HCT116 (cell line): ENCODE results near the gene TYR.
"Not testable (repeated sequence)": the region's sequence is repeated elsewhere in the genome, so short reads cannot be mapped to it uniquely, and the experiment has no call there.

Experiments used
- CEBPB ChIP-seq: IDR thresholded peaks from 2 replicates; pipeline ENCODE4 v1.6.1; 2012; ENCODE audit warnings: low read depth
- EZH2phosphoT487 ChIP-seq: fragments of 200-600 bp; IDR thresholded peaks from 2 replicates; pipeline ENCODE4 v1.6.1; 2018; ENCODE audit warnings: antibody characterized with exemption, borderline replicate concordance
- POLR2A ChIP-seq: IDR thresholded peaks from 2 replicates; pipeline ENCODE4 v1.7.0; 2011; ENCODE audit warnings: borderline replicate concordance; ENCODE audit not compliant: insufficient read depth, insufficient read length; ENCODE audit errors: extremely low read depth
- POLR2AphosphoS5 ChIP-seq: IDR thresholded peaks from 2 replicates; pipeline ENCODE4 v1.6.1; 2011; ENCODE audit warnings: mild to moderate bottlenecking, low read depth, low read length, moderate library complexity
- RAD21 ChIP-seq: IDR thresholded peaks from 2 replicates; pipeline ENCODE4 v1.6.1; 2012; ENCODE audit warnings: low read depth, mild to moderate bottlenecking
- TCF7L2 ChIP-seq: IDR thresholded peaks from 2 replicates; pipeline ENCODE4 v1.7.0; 2011; ENCODE audit warnings: borderline replicate concordance, inconsistent platforms; ENCODE audit not compliant: insufficient read depth, insufficient read length; ENCODE audit errors: extremely low read depth
- YY1 ChIP-seq: IDR thresholded peaks from 2 replicates; pipeline ENCODE4 v1.6.1; 2011; ENCODE audit warnings: low read length, low read depth, moderate library complexity, mild to moderate bottlenecking; ENCODE audit not compliant: insufficient replicate concordance; ENCODE audit errors: extremely low read depth
- TF ChIP-seq, protein P1 (sequence below), 3 experiments: fragments of 200-600 bp in 1 of 3; sonication (generic) in 1 of 3; IDR thresholded peaks in 2 of 3; conservative IDR thresholded peaks in 1 of 3; 2 replicates each; pipeline ENCODE4 v1.5.1; 2012 to 2017; ENCODE audit warnings: low read depth in 2 of 3, low read length in 2 of 3, antibody characterized with exemption in 1 of 3, borderline replicate concordance in 1 of 3, control low read depth in 1 of 3, mild to moderate bottlenecking in 1 of 3, mixed read lengths in 1 of 3, mixed run types in 1 of 3, moderate library complexity in 1 of 3; ENCODE audit not compliant: insufficient read depth in 1 of 3
- TF ChIP-seq, protein P2 (sequence below): IDR thresholded peaks from 2 replicates; pipeline ENCODE4 v1.6.1; 2011; ENCODE audit warnings: mild to moderate bottlenecking, low read length, moderate library complexity; ENCODE audit not compliant: insufficient replicate concordance; ENCODE audit errors: extremely low read depth
- TF ChIP-seq, protein P3 (sequence below): IDR thresholded peaks from 2 replicates; pipeline ENCODE4 v1.6.1; 2012; ENCODE audit warnings: low read depth

DNA sequence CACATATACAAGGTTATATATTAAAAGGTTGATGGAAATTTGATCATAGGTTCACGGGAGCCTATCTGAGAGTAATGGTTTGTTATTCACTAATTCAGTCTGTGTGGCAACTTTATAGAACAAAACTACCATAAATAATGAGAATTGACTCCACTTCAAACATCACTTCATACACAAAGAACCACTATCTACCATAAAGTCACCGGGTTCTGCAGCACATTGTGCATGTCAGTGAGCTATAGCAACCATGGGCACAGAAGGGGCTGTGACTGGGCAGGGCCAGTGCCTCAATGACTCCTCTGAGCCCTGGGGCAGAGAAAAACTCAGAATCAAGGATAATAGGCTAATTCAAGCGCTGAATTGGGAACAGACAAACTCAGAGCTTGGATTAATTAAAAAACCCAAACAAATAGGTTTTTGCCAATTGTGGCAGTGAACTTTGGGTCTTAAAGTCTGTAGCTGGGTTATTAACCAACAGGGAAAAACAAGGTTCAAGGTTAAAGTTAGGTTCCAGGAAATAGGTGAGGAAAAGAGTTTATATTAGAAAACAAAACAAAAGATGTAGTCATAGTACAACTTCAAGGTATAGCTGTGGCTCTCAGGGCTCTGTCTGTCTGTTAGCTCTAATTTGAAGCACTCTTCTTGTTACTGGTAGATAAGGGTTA is 131.8 kb downstream of the TYR start:
- TF ChIP-seq POLR2A, TCF7L2, EZH2phosphoT487, POLR2AphosphoS5, YY1, RAD21, CEBPB: not testable (repeated sequence)
- TF ChIP-seq, protein P1, sequence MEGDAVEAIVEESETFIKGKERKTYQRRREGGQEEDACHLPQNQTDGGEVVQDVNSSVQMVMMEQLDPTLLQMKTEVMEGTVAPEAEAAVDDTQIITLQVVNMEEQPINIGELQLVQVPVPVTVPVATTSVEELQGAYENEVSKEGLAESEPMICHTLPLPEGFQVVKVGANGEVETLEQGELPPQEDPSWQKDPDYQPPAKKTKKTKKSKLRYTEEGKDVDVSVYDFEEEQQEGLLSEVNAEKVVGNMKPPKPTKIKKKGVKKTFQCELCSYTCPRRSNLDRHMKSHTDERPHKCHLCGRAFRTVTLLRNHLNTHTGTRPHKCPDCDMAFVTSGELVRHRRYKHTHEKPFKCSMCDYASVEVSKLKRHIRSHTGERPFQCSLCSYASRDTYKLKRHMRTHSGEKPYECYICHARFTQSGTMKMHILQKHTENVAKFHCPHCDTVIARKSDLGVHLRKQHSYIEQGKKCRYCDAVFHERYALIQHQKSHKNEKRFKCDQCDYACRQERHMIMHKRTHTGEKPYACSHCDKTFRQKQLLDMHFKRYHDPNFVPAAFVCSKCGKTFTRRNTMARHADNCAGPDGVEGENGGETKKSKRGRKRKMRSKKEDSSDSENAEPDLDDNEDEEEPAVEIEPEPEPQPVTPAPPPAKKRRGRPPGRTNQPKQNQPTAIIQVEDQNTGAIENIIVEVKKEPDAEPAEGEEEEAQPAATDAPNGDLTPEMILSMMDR (IDR thresholded peaks at IDR 0.05 in 2 of 3, conservative IDR thresholded peaks at IDR 0.05 in 1 of 3; ENCODE audit: borderline replicate concordance in 1 of 3, insufficient read depth in 1 of 3, low read depth in 2 of 3, low read length in 2 of 3) = not testable (repeated sequence)
- TF ChIP-seq, protein P2, sequence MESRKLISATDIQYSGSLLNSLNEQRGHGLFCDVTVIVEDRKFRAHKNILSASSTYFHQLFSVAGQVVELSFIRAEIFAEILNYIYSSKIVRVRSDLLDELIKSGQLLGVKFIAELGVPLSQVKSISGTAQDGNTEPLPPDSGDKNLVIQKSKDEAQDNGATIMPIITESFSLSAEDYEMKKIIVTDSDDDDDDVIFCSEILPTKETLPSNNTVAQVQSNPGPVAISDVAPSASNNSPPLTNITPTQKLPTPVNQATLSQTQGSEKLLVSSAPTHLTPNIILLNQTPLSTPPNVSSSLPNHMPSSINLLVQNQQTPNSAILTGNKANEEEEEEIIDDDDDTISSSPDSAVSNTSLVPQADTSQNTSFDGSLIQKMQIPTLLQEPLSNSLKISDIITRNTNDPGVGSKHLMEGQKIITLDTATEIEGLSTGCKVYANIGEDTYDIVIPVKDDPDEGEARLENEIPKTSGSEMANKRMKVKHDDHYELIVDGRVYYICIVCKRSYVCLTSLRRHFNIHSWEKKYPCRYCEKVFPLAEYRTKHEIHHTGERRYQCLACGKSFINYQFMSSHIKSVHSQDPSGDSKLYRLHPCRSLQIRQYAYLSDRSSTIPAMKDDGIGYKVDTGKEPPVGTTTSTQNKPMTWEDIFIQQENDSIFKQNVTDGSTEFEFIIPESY = not testable (repeated sequence)
- TF ChIP-seq, protein P3, sequence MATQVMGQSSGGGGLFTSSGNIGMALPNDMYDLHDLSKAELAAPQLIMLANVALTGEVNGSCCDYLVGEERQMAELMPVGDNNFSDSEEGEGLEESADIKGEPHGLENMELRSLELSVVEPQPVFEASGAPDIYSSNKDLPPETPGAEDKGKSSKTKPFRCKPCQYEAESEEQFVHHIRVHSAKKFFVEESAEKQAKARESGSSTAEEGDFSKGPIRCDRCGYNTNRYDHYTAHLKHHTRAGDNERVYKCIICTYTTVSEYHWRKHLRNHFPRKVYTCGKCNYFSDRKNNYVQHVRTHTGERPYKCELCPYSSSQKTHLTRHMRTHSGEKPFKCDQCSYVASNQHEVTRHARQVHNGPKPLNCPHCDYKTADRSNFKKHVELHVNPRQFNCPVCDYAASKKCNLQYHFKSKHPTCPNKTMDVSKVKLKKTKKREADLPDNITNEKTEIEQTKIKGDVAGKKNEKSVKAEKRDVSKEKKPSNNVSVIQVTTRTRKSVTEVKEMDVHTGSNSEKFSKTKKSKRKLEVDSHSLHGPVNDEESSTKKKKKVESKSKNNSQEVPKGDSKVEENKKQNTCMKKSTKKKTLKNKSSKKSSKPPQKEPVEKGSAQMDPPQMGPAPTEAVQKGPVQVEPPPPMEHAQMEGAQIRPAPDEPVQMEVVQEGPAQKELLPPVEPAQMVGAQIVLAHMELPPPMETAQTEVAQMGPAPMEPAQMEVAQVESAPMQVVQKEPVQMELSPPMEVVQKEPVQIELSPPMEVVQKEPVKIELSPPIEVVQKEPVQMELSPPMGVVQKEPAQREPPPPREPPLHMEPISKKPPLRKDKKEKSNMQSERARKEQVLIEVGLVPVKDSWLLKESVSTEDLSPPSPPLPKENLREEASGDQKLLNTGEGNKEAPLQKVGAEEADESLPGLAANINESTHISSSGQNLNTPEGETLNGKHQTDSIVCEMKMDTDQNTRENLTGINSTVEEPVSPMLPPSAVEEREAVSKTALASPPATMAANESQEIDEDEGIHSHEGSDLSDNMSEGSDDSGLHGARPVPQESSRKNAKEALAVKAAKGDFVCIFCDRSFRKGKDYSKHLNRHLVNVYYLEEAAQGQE = not testable (repeated sequence)
